Stimulated activated CD4-positive, alpha-beta T cell treated with anti-CD3 and anti-CD28 coated beads, Interleukin-12 subunit alpha, Interleukin-12 subunit beta, amount 100 ng/mL, for 4 hours (primary cell): Measurements from ENCODE around the gene PLAC8L1.

Experiments used
- DNase-seq: peaks from one replicate; pipeline ENCODE4 v3.0.0-alpha.2; 2020

Gene PLAC8L1

GRCh38 chr5:146041180-146041789 lies 64.1 kb downstream of the PLAC8L1 start:
- DNase-seq: no peak

- DNase-seq: no peak
Observed at GRCh38 chr5:146040527-146040926, 64.8 kb downstream of the PLAC8L1 start.

GRCh38 chr5:146039420-146039819 lies 66.0 kb downstream of the PLAC8L1 start:
- DNase-seq: no peak

- no peak for DNase-seq
Observed at GRCh38 chr5:146034605-146035004, 70.8 kb downstream of the PLAC8L1 start.
